IMR-90 (cell line): ENCODE measurements around the gene COG7.

Experiments
- CTCF ChIP-seq: conservative IDR thresholded peaks from 2 replicates; pipeline ENCODE4 v1.5.1; 2012; ENCODE audit warnings: mild to moderate bottlenecking, low read depth, low read length, improper control_type of control experiment
- MAZ ChIP-seq: IDR thresholded peaks from 2 replicates; pipeline ENCODE4 v1.6.1; 2012; ENCODE audit warnings: low read depth, mild to moderate bottlenecking, low read length, improper control_type of control experiment, moderate library complexity, borderline replicate concordance

DNA sequence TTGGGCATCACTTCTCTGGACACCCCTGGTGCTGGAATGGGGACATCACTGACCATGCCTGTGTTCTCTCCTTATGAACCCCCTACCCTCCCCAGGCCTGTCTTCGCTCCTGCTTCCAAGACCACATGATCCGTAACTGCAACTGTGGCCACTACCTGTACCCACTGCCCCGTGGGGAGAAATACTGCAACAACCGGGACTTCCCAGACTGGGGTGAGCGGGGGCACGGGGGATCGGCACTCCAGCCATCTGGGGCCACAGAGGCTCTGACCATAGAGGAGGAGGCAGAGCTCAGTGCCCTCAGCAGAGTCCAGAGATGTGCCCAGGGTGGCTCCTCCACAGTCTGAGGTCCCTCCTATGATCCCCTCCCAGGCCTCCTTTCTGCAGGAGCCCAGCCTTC lies 77.3 kb downstream of the COG7 start:
- TF ChIP-seq CTCF, result no peak
- no peak for TF ChIP-seq MAZ
